ENCODE results near the gene OAF.
A peak's percentile ranks its signal among the peaks of the same experiment; 100 is the strongest.

- TF ChIP-seq CTCF (IDR thresholded peaks at IDR 0.05) (peak in 3 of 4 experiments; percentile 50 to 59 (median 56)), POLR2A (IDR thresholded peaks at IDR 0.05) (no peak)
Measured at GRCh38 chr11:120229451-120230424, 18.9 kb downstream of the OAF start.

Data from sigmoid colon (tissue), 3 donors.